GM18499 (cell line): Measurements from ENCODE around the gene PDCD1.

Source experiments
- ATAC-seq: cut with Tn5 transposase; IDR thresholded peaks from one replicate; pipeline ENCODE4 v1.9.1; 2021; ENCODE audit warnings: moderate number of reproducible peaks; ENCODE audit not compliant: insufficient read depth, unreplicated experiment

Gene PDCD1

GRCh38 chr2:241895712-241896641, 37.3 kb upstream of the PDCD1 start:
- ATAC-seq, result no peak

GRCh38 chr2:241895427-241895711, 36.7 kb upstream of the PDCD1 start:
- ATAC-seq, result no peak

- no peak for ATAC-seq
Observed at GRCh38 chr2:241894681-241895426, 36.2 kb upstream of the PDCD1 start.

- ATAC-seq, result no peak
Observed at GRCh38 chr2:241894056-241894641, 35.5 kb upstream of the PDCD1 start.

- ATAC-seq, result no peak
Observed at GRCh38 chr2:241893265-241893664, 34.6 kb upstream of the PDCD1 start.

GRCh38 chr2:241892299-241893137, 33.8 kb upstream of the PDCD1 start:
- ATAC-seq, result no peak

- no peak for ATAC-seq
Observed at GRCh38 chr2:241891988-241892298, 33.2 kb upstream of the PDCD1 start.

GRCh38 chr2:241891315-241891987, 32.8 kb upstream of the PDCD1 start:
- no peak for ATAC-seq

GRCh38 chr2:241890524-241891235, 32.0 kb upstream of the PDCD1 start:
- no peak for ATAC-seq

GRCh38 chr2:241888641-241889040, 29.9 kb upstream of the PDCD1 start:
- no peak for ATAC-seq

GRCh38 chr2:241887806-241888522, 29.3 kb upstream of the PDCD1 start:
- ATAC-seq, result no peak

- ATAC-seq, result no peak
Observed at GRCh38 chr2:241886840-241887447, 28.2 kb upstream of the PDCD1 start.

GRCh38 chr2:241885946-241886643, 27.4 kb upstream of the PDCD1 start:
- no peak for ATAC-seq

GRCh38 chr2:241885291-241885945, 26.7 kb upstream of the PDCD1 start:
- ATAC-seq, result no peak

- no peak for ATAC-seq
Observed at GRCh38 chr2:241884951-241885290, 26.2 kb upstream of the PDCD1 start.

- peak; percentile 29 for ATAC-seq
Observed at GRCh38 chr2:241882091-241882625, 23.5 kb upstream of the PDCD1 start.
